ENCODE data around the gene GPD1L.

Gene GPD1L

GRCh38 chr3:32132706-32133105, 26.3 kb downstream of the GPD1L start:
- H3K4me3 Mint-ChIP-seq = no peak overlapping the region
- no peaks in the 10 kb centered on the region for H3K9me3 Mint-ChIP-seq
- peaks cover 25% of the 10 kb centered on the region for H3K36me3 Mint-ChIP-seq (ENCODE audit: low read depth)
- peaks cover 62% of the 10 kb centered on the region for H3K4me1 Mint-ChIP-seq (ENCODE audit: low read depth)
- intact Hi-C loops (cut with micrococcal nuclease) = no loop called here
- H3K27ac Mint-ChIP-seq = no peak overlapping the region
- H3K27me3 Mint-ChIP-seq = no peaks in the 10 kb centered on the region

DNA sequence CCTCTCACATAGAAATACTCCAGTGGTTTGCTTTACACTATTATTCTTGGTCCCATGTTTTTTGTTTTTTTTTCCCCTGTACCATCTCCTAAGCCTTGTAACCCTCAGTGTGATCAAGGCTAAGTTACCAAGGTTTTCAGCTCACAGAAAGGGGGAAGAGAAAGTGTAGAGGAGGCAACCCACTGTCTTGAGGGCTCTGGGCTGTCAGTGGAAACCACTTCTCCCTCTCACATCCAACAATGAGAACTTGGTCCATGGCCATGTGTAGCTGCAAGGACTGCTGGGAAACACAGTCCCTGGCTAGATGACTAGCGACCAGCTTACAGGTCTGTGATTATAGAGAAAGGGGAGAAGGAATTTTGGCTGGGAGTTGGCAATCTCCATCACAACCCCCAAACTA, 30.3 kb downstream of the GPD1L start:
- peaks cover 21% of the 10 kb centered on the region for H3K36me3 Mint-ChIP-seq (ENCODE audit: low read depth)
- H3K27ac Mint-ChIP-seq = peak overlapping the region; percentile 2
- H3K4me1 Mint-ChIP-seq (ENCODE audit: low read depth) = peaks cover 45% of the 10 kb centered on the region
- H3K4me3 Mint-ChIP-seq = no peak overlapping the region
- intact Hi-C loops (cut with micrococcal nuclease) = no loop called here
- H3K27me3 Mint-ChIP-seq = no peaks in the 10 kb centered on the region
- no peaks in the 10 kb centered on the region for H3K9me3 Mint-ChIP-seq

DNA sequence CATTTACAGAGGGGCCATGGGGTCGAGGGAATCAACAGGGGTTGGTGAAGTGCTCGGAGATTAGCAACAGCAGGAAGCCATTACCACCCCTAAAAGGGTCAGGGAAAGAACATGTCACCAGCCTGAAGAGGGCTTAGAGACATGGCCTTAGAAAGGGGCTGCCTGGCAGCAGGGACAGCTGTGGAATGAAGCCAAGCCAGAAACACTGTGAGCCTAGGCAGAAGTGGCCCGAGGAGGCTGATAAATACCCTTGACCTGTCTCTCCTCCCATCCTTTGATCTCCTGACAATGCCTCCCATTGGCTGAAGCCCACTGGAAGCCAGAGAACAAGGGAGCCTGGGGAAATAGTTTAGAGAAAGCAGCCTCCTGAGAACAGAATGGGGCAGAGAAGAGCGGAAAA, 31.4 kb downstream of the GPD1L start:
- Mint-ChIP-seq H3K36me3 (ENCODE audit: low read depth) (peaks cover 21% of the 10 kb centered on the region), H3K27me3 (no peaks in the 10 kb centered on the region), H3K27ac (peak overlapping the region; percentile 72), H3K4me3 (no peak overlapping the region), H3K4me1 (ENCODE audit: low read depth) (peaks cover 45% of the 10 kb centered on the region), H3K9me3 (no peaks in the 10 kb centered on the region)
- intact Hi-C loops (cut with micrococcal nuclease) = no loop called here

- no peaks in the 10 kb centered on the region for H3K27me3 Mint-ChIP-seq
Measured at GRCh38 chr3:32138545-32139104, 32.2 kb downstream of the GPD1L start.

GRCh38 chr3:32140943-32141342, 34.5 kb downstream of the GPD1L start:
- Mint-ChIP-seq H3K27me3 (no peaks in the 10 kb centered on the region), H3K36me3 (ENCODE audit: low read depth) (peaks cover 10% of the 10 kb centered on the region), H3K4me3 (no peak overlapping the region), H3K4me1 (ENCODE audit: low read depth) (peaks cover 37% of the 10 kb centered on the region), H3K27ac (no peak overlapping the region), H3K9me3 (no peaks in the 10 kb centered on the region)
- intact Hi-C loops (cut with micrococcal nuclease) = loop anchor here (10.0 kb wide), 1 partner anchor 526 kb away; no protein-coding TSS in a partner anchor

More at GRCh38 chr3:32138545-32139104, 32.2 kb downstream of the GPD1L start:
- H3K36me3 Mint-ChIP-seq (ENCODE audit: low read depth) = peaks cover 21% of the 10 kb centered on the region
- no peak overlapping the region for H3K4me3 Mint-ChIP-seq
- no peak overlapping the region for H3K27ac Mint-ChIP-seq
- intact Hi-C loops (cut with micrococcal nuclease) = no loop called here
- no peaks in the 10 kb centered on the region for H3K9me3 Mint-ChIP-seq
- peaks cover 45% of the 10 kb centered on the region for H3K4me1 Mint-ChIP-seq (ENCODE audit: low read depth)

DNA sequence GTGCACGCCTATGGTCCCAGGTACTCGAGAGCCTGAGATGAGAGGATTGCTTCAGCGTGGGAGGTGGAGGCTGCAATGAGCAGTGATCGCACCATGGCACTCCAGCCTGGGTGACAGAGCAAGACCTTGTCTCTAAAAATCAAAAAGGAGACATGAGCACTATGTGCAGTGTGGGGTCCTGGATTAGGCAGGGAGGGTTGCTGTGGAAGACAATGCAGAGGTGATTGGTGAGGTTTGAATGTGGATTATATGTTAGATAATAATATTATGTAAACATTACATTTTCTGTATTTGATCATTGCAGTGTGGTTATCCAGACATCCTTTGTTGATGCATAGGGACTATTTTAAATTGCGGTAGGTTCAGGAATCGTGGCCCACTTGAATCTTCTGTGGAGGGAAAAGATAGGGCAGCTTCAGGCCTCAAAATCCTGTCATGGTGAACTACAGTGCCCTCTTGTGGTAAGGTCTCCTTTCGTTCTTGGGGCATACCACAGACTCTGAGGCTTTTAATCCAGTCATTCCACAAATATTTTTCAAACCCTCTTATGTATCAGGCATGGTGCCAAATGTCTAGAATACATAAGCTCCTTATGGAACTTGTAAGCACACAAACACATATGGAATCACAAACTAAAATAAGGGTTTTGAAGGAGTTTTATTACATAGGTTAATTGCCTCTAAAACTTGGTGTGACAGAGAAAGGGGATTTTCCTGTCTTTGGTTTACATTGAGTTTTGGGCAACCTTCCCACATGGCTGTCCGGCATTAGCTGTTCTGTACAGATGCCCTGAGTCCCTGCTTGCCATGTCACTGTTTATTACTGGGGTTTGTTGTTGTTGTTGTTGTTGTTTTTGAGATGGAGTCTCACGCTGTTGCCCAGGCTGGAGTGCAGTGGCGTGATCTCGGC, 37.7 kb downstream of the GPD1L start:
- Mint-ChIP-seq H3K4me1 (ENCODE audit: low read depth) (peaks cover 23% of the 10 kb centered on the region), H3K4me3 (no peak overlapping the region), H3K27ac (no peak overlapping the region), H3K9me3 (no peaks in the 10 kb centered on the region), H3K27me3 (no peaks in the 10 kb centered on the region), H3K36me3 (ENCODE audit: low read depth) (peaks cover 25% of the 10 kb centered on the region)
- intact Hi-C loops (cut with micrococcal nuclease) = loop anchor here (1.0 to 10.0 kb wide), 2 partner anchors 125 to 529 kb away; no protein-coding TSS in a partner anchor

DNA sequence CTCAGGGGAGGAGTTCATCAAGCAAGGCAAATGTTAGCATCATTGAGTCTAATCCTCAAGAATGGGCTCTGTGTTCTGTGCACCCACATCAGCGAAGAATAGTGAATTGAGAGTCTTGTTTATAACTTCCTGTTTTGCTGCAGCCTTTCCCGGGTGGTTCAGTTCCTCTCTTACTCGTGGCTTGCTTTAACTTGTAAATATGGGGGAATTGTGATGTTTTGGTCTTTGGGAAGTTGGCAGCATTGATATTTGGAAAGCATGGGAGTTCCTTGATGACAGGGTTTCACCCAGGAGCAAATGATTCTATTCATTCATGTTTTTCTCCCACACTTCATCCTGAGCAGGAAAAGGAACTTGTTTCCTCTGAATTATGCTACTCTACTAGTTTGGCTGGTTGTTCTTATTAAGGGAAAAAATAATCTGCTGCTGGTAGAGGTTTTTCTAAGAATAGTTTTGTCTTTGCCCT, 40.4 kb downstream of the GPD1L start:
- peaks cover 23% of the 10 kb centered on the region for H3K4me1 Mint-ChIP-seq (ENCODE audit: low read depth)
- H3K4me3 Mint-ChIP-seq = no peak overlapping the region
- intact Hi-C loops (cut with micrococcal nuclease) = loop anchor here (10.0 kb wide), 1 partner anchor 532 kb away; no protein-coding TSS in a partner anchor
- no peaks in the 10 kb centered on the region for H3K27me3 Mint-ChIP-seq
- H3K36me3 Mint-ChIP-seq (ENCODE audit: low read depth) = peaks cover 40% of the 10 kb centered on the region
- H3K9me3 Mint-ChIP-seq = no peaks in the 10 kb centered on the region
- H3K27ac Mint-ChIP-seq = peak overlapping the region; percentile 30

- H3K9me3 Mint-ChIP-seq = no peaks in the 10 kb centered on the region
- H3K27ac Mint-ChIP-seq = no peak overlapping the region
- peaks cover 23% of the 10 kb centered on the region for H3K4me1 Mint-ChIP-seq (ENCODE audit: low read depth)
- intact Hi-C loops (cut with micrococcal nuclease) = loop anchor here (10.0 kb wide), 1 partner anchor 533 kb away; no protein-coding TSS in a partner anchor
- peaks cover 47% of the 10 kb centered on the region for H3K36me3 Mint-ChIP-seq (ENCODE audit: low read depth)
- H3K27me3 Mint-ChIP-seq = no peaks in the 10 kb centered on the region
- no peak overlapping the region for H3K4me3 Mint-ChIP-seq
Measured at GRCh38 chr3:32147509-32147908, 41.1 kb downstream of the GPD1L start.

DNA sequence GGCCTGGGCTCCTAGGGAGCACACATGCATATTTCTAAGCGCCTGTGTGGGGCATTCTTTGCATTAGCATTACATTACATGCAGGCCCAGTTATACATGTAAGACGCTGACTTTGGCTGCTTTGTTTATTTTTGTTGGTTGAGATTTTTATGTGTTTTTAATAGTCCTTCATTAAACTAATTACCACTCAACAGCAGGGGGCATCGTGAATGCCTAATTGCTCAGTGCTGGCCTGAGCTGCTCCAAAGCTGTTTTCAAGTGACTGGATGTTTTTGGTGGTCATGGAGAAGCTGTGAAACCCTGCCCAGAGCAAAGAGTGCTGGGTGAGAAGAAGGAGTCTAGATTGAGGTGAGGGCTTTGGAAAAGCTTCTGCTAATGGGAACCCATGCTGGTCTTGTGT, 41.5 kb downstream of the GPD1L start:
- intact Hi-C loops (cut with micrococcal nuclease) = loop anchor here (10.0 kb wide), 1 partner anchor 533 kb away; no protein-coding TSS in a partner anchor
- H3K27ac Mint-ChIP-seq = no peak overlapping the region
- no peaks in the 10 kb centered on the region for H3K27me3 Mint-ChIP-seq
- H3K4me1 Mint-ChIP-seq (ENCODE audit: low read depth) = peaks cover 23% of the 10 kb centered on the region
- no peak overlapping the region for H3K4me3 Mint-ChIP-seq
- H3K9me3 Mint-ChIP-seq = no peaks in the 10 kb centered on the region
- H3K36me3 Mint-ChIP-seq (ENCODE audit: low read depth) = peaks cover 52% of the 10 kb centered on the region

GRCh38 chr3:32148351-32148750, 41.9 kb downstream of the GPD1L start:
- H3K27ac Mint-ChIP-seq = no peak overlapping the region
- H3K4me3 Mint-ChIP-seq = no peak overlapping the region
- intact Hi-C loops (cut with micrococcal nuclease) = loop anchor here (10.0 kb wide), 1 partner anchor 534 kb away; no protein-coding TSS in a partner anchor

DNA sequence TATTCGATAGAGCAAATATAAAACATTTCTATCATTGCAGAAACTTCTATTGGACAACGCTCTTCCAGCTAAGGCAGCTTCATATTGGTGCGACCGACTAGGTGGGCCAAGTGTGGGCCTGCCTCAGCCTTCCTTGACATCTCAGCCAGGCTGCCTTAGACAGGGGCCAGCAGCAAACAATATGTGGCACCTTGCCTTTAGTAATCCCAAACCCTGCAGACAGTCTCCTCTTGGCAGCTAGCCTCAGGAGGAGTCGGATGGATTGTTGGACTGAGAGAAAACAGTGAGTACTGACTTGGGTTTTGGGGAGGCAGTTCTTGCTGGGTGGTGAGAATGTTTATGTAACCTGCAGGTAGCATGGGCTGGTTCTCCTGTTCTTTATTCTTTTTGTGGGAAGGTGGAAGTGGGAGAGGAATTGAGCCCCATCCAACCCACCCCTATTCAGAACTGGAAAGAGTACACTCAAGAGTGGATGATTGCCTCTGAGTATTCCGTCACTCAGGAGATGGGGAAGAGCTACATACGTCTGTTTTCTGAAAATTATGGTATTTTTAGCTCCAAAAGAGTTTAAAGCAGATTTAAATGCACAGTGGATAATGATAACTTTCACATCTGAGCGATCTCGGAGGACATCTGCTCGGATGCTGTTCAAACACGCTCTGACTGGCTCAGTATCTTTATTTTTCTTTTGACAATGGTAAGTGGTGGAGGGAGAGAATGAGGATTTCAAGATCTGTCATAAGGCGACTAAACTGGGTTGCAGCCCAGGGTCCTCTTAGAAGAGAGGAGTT, 47.2 kb downstream of the GPD1L start:
- Mint-ChIP-seq H3K27ac (no peak overlapping the region), H3K4me3 (no peak overlapping the region), H3K9me3 (no peaks in the 10 kb centered on the region), H3K27me3 (no peaks in the 10 kb centered on the region), H3K4me1 (ENCODE audit: low read depth) (no peaks in the 10 kb centered on the region), H3K36me3 (ENCODE audit: low read depth) (peaks cover 82% of the 10 kb centered on the region)
- intact Hi-C loops (cut with micrococcal nuclease) = no loop called here

More at GRCh38 chr3:32148351-32148750, 41.9 kb downstream of the GPD1L start:
- H3K27me3 Mint-ChIP-seq = no peaks in the 10 kb centered on the region
- H3K4me1 Mint-ChIP-seq (ENCODE audit: low read depth) = peaks cover 23% of the 10 kb centered on the region
- H3K9me3 Mint-ChIP-seq = no peaks in the 10 kb centered on the region
- peaks cover 52% of the 10 kb centered on the region for H3K36me3 Mint-ChIP-seq (ENCODE audit: low read depth)

GRCh38 chr3:32154205-32154579, 47.8 kb downstream of the GPD1L start:
- no peaks in the 10 kb centered on the region for H3K9me3 Mint-ChIP-seq
- intact Hi-C loops (cut with micrococcal nuclease) = no loop called here
- H3K4me1 Mint-ChIP-seq (ENCODE audit: low read depth) = no peaks in the 10 kb centered on the region
- peaks cover 82% of the 10 kb centered on the region for H3K36me3 Mint-ChIP-seq (ENCODE audit: low read depth)
- no peak overlapping the region for H3K27ac Mint-ChIP-seq
- no peak overlapping the region for H3K4me3 Mint-ChIP-seq
- H3K27me3 Mint-ChIP-seq = no peaks in the 10 kb centered on the region

GRCh38 chr3:32155117-32155516, 48.7 kb downstream of the GPD1L start:
- Mint-ChIP-seq H3K36me3 (ENCODE audit: low read depth) (peaks cover 77% of the 10 kb centered on the region), H3K27ac (no peak overlapping the region), H3K4me1 (ENCODE audit: low read depth) (no peaks in the 10 kb centered on the region), H3K27me3 (no peaks in the 10 kb centered on the region), H3K4me3 (no peak overlapping the region), H3K9me3 (no peaks in the 10 kb centered on the region)
- intact Hi-C loops (cut with micrococcal nuclease) = no loop called here
